IMR-90 (cell line): Measurements from ENCODE around the gene MYO3B. TPM values are rescaled to one million over a fixed set of nuclear protein-coding genes. Genes with fewer than 3 reads are reported as not detected.

Experiments used
- ATAC-seq: fragments of 200-7000 bp; cut with Tn5 transposase; 2 replicates; pipeline ENCODE4 v1.9.1; 2020; ENCODE audit warnings: low read depth, mild to moderate bottlenecking, moderate library complexity
- BruUV-seq: library from RNA; stranded (reverse); fragments of 400-500 nt; replicated peaks from 2 replicates; lab custom pipeline; 2021; lab: Mats Ljungman, UMichigan
- CTCF ChIA-PET: fragments of 300-600 bp; formaldehyde crosslinking; extraction: SDS; loops from one replicate; lab custom pipeline; 2021; ENCODE audit warnings: antibody characterized with exemption; lab: Yijun Ruan, JAX
- POLR2A ChIA-PET: fragments of 300-600 bp; sonication (Branson Sonifier 250); formaldehyde crosslinking; loops from one replicate; lab custom pipeline; 2022; ENCODE audit warnings: antibody characterized with exemption; ENCODE audit not compliant: unreplicated experiment; lab: Charles Lee
- DNase-seq: peaks from one replicate; pipeline ENCODE4 v3.0.0; 2013
- H2AFZ ChIP-seq: replicated peaks from 2 replicates; pipeline ENCODE3; 2013; ENCODE audit warnings: low read length, mild to moderate bottlenecking; ENCODE audit not compliant: poor library complexity
- H2AK5ac ChIP-seq: 2 replicates; pipeline ENCODE4 v1.6.1; 2013; ENCODE audit warnings: low read depth, low read length, inconsistent platforms
- H2AK9ac ChIP-seq: replicated peaks from 2 replicates; pipeline ENCODE3; 2013; ENCODE audit warnings: mild to moderate bottlenecking, low read depth, low read length, moderate library complexity; ENCODE audit not compliant: poor library complexity
- H2BK120ac ChIP-seq: 2 replicates; pipeline ENCODE4 v1.6.1; 2013; ENCODE audit warnings: low read depth, low read length, inconsistent platforms
- H2BK15ac ChIP-seq: 3 replicates; pipeline ENCODE4 v1.6.1; 2013; ENCODE audit warnings: low read depth, low read length, inconsistent platforms
- H2BK20ac ChIP-seq: 2 replicates; pipeline ENCODE4 v1.6.1; 2013; ENCODE audit warnings: low read depth, mild to moderate bottlenecking, inconsistent platforms, low read length, moderate library complexity
- H2BK5ac ChIP-seq: 2 replicates; pipeline ENCODE4 v1.6.1; 2013; ENCODE audit warnings: mild to moderate bottlenecking, low read depth, low read length, inconsistent platforms; ENCODE audit not compliant: poor library complexity, severe bottlenecking
- H3K14ac ChIP-seq: replicated peaks from 2 replicates; pipeline ENCODE4 v1.6.1; 2013; ENCODE audit warnings: low read depth, low read length, inconsistent platforms
- H3K18ac ChIP-seq: 2 replicates; pipeline ENCODE4 v1.6.1; 2013; ENCODE audit warnings: low read depth, low read length, control low read depth
- H3K23ac ChIP-seq: 2 replicates; pipeline ENCODE4 v1.6.1; 2013; ENCODE audit warnings: low read depth, low read length, inconsistent platforms
- H3K27ac ChIP-seq: 2 replicates; pipeline ENCODE4 v1.5.1; 2013; ENCODE audit warnings: mild to moderate bottlenecking, control low read depth, low read length; ENCODE audit not compliant: insufficient read depth
- H3K27me3 ChIP-seq: 2 replicates; pipeline ENCODE4 v1.6.1; 2013; ENCODE audit warnings: low read length; ENCODE audit not compliant: control insufficient read depth, insufficient read depth
- H3K36me3 ChIP-seq: 2 replicates; pipeline ENCODE4 v1.6.1; 2013; ENCODE audit warnings: low read length, mixed read lengths; ENCODE audit not compliant: control insufficient read depth, insufficient read depth
- H3K4ac ChIP-seq: 2 replicates; pipeline ENCODE4 v1.6.1; 2013; ENCODE audit warnings: low read depth, low read length, inconsistent platforms
- H3K4me1 ChIP-seq: 2 replicates; pipeline ENCODE4 v1.6.1; 2013; ENCODE audit warnings: low read length, mixed read lengths; ENCODE audit not compliant: control insufficient read depth, insufficient read depth
- H3K4me2 ChIP-seq: 2 replicates; pipeline ENCODE4 v1.6.1; 2013; ENCODE audit warnings: low read depth, mild to moderate bottlenecking, control low read depth, low read length, moderate library complexity
- H3K4me3 ChIP-seq: 2 replicates; pipeline ENCODE4 v1.5.1; 2013; ENCODE audit warnings: low read depth, mild to moderate bottlenecking, control low read depth, low read length, moderate library complexity; ENCODE audit not compliant: insufficient read depth
- H3K56ac ChIP-seq: 2 replicates; pipeline ENCODE4 v1.6.1; 2013; ENCODE audit warnings: low read length, inconsistent platforms; ENCODE audit not compliant: insufficient read depth; ENCODE audit errors: extremely low read depth
- H3K79me1 ChIP-seq, 2 experiments: 2 replicates each; pipeline ENCODE4 v1.6.1; 2013; ENCODE audit warnings: low read length in 2 of 2, inconsistent platforms in 1 of 2, low read depth in 1 of 2
- H3K9ac ChIP-seq: 2 replicates; pipeline ENCODE4 v1.6.1; 2013; ENCODE audit warnings: low read depth, low read length, control low read depth
- H3K9me1 ChIP-seq: 2 replicates; pipeline ENCODE4 v1.6.1; 2013; ENCODE audit warnings: low read length, inconsistent platforms; ENCODE audit not compliant: insufficient read depth
- H3K9me3 ChIP-seq: 2 replicates; pipeline ENCODE4 v1.6.1; 2013; ENCODE audit warnings: low read length; ENCODE audit not compliant: control insufficient read depth, insufficient read depth
- H4K20me1 ChIP-seq: 2 replicates; pipeline ENCODE4 v1.6.1; 2013; ENCODE audit warnings: low read length, inconsistent platforms; ENCODE audit not compliant: insufficient read depth
- H4K5ac ChIP-seq: 2 replicates; pipeline ENCODE4 v1.6.1; 2013; ENCODE audit warnings: mild to moderate bottlenecking, low read depth, low read length, control low read depth
- H4K8ac ChIP-seq, 2 experiments: 2 replicates each; pipeline ENCODE4 v1.6.1; 2013; ENCODE audit warnings: low read depth in 2 of 2, low read length in 2 of 2, control low read depth in 1 of 2, inconsistent platforms in 1 of 2
- H4K91ac ChIP-seq: 2 replicates; pipeline ENCODE4 v1.6.1; 2013; ENCODE audit warnings: low read depth, low read length, inconsistent platforms; ENCODE audit not compliant: insufficient read depth
- CEBPB ChIP-seq: IDR thresholded peaks from 2 replicates; pipeline ENCODE4 v1.6.1; 2012; ENCODE audit warnings: low read depth, low read length, improper control_type of control experiment
- FOS ChIP-seq: fragments of 150-350 bp; IDR thresholded peaks from 2 replicates; pipeline ENCODE4 v1.6.1; 2016; ENCODE audit warnings: low read depth, low read length
- MAZ ChIP-seq: IDR thresholded peaks from 2 replicates; pipeline ENCODE4 v1.6.1; 2012; ENCODE audit warnings: low read depth, mild to moderate bottlenecking, low read length, improper control_type of control experiment, moderate library complexity, borderline replicate concordance
- RCOR1 ChIP-seq: IDR thresholded peaks from 2 replicates; pipeline ENCODE4 v1.6.1; 2012; ENCODE audit warnings: mild to moderate bottlenecking, low read length, improper control_type of control experiment; ENCODE audit not compliant: insufficient replicate concordance
- WGBS, 2 experiments: methylation state at CpG; one replicate each; pipeline versions ENCODE4 v1.1.5 to v1.1.7; 2013; ENCODE audit warnings: missing lambda C conversion rate in 2 of 2; ENCODE audit not compliant: insufficient read length in 1 of 2; ENCODE audit errors: extremely low coverage in 2 of 2; 5-methylcytosine and 5-hydroxymethylcytosine counted together
- dilution Hi-C: fragments of 300-500 bp; cut with HindIII; formaldehyde crosslinking; loops from one replicate; pipeline ENCODE4 v1.14.3; 2018; ENCODE audit warnings: low sequenced_read_pairs; ENCODE audit not compliant: unreplicated experiment
- in situ Hi-C: fragments of 300-500 bp; cut with MboI; formaldehyde crosslinking; loops from 3 replicates; pipeline ENCODE4 v1.14.3; 2019; ENCODE audit warnings: low sequenced_read_pairs, inconsistent platforms, mixed read lengths
- intact Hi-C: fragments of 100-400 bp; cut with micrococcal nuclease; formaldehyde crosslinking; loops from 2 replicates; pipeline ENCODE4 v1.10.0; 2022
- polyA plus RNA-seq, 3 experiments: library from polyadenylated mRNA; depleted of rRNA; stranded (reverse); fragments of >200 nt; gene quantifications; 2 replicates each; pipeline ENCODE4 v1.2.3, GENCODE V29; 2012; ENCODE audit warnings: low replicate concordance in 1 of 3
- total RNA-seq: library from RNA; depleted of rRNA; stranded (reverse); fragments of >200 nt; gene quantifications from 2 replicates; pipeline ENCODE4 v1.2.3, GENCODE V29; 2012

Gene MYO3B
- total and polyA plus RNA-seq, 2 of the 4 experiments (the other 2 are of a cell fraction), result 0.02 TPM; not detected in 1

DNA sequence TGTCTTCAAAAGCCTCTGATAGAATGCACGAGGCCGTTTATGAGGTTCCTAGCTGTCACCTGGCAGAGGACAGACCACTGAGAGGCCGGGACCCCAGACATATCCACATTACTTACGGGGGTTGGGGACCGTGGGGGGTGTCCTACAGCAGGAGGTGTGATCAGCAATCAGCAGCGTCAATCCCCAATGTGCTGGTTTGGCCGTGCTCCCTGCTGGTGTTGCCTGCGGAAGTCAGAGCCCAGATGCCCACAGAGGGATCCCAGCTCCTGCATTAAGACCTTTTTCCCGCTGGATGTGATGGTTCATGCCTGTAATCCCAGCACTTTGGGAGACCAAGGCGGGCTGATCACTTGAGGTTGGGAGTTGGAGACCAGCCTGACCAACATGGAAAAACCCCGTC lies 516.4 kb downstream of the MYO3B start:
- H3K27ac ChIP-seq, result no peak overlapping the region
- H3K14ac ChIP-seq, result no peak overlapping the region
- no peak overlapping the region for H4K8ac ChIP-seq
- H3K18ac ChIP-seq, result no peak overlapping the region
- H3K56ac ChIP-seq, result no peak overlapping the region
- no peaks in the 10 kb centered on the region for H3K36me3 ChIP-seq
- H2AK9ac ChIP-seq, result no peak overlapping the region
- TF ChIP-seq FOS (no peak), CEBPB (no peak), MAZ (no peak), RCOR1 (no peak)
- H3K4ac ChIP-seq, result no peak overlapping the region
- H4K91ac ChIP-seq, result no peak overlapping the region
- ChIA-PET POLR2A (no interaction called here), CTCF (no interaction called here)
- H2AK5ac ChIP-seq, result no peak overlapping the region
- no peak overlapping the region for H2BK120ac ChIP-seq
- no peaks in the 10 kb centered on the region for H3K9me1 ChIP-seq
- no peaks in the 10 kb centered on the region for H4K20me1 ChIP-seq
- H3K4me3 ChIP-seq, result no peak overlapping the region
- intact Hi-C loops, result no loop called here
- H3K79me1 ChIP-seq, result no peaks in the 10 kb centered on the region
- WGBS, 2 experiments, result 70% methylated on average over 3 of the region's 11 CpGs; no CpG with 5 or more reads in 1 of the 2 experiments
- ATAC-seq (no peak), DNase-seq (no peak)
- no peak overlapping the region for H3K9ac ChIP-seq
- H3K23ac ChIP-seq, result no peak overlapping the region
- H2BK20ac ChIP-seq, result no peak overlapping the region
- H2AFZ ChIP-seq, result no peak overlapping the region
- H3K9me3 ChIP-seq, result no peaks in the 10 kb centered on the region
- in situ Hi-C loops, result no loop called here
- H2BK5ac ChIP-seq, result no peak overlapping the region
- H3K4me2 ChIP-seq, result no peak overlapping the region
- dilution Hi-C loops, result no loop called here
- BruUV-seq, result no TSS peak
- no peak overlapping the region for H2BK15ac ChIP-seq
- no peak overlapping the region for H4K5ac ChIP-seq
- H3K27me3 ChIP-seq, result no peaks in the 10 kb centered on the region
- H3K4me1 ChIP-seq, result no peaks in the 10 kb centered on the region
